Activated CD4-positive, alpha-beta T cell treated with anti-CD3 and anti-CD28 coated beads for 4 hours (primary cell): ENCODE data around the gene SCNN1G.

ENCODE experiments used
- DNase-seq, 2 donors: peaks; one replicate each; pipeline ENCODE4 v3.0.0-alpha.2; 2020

The SCNN1G gene

GRCh38 chr16:23256440-23256839 is 73.9 kb downstream of the SCNN1G start:
- DNase-seq: no peak

GRCh38 chr16:23257682-23258081 is 75.1 kb downstream of the SCNN1G start:
- no peak for DNase-seq

- no peak for DNase-seq
Observed at GRCh38 chr16:23258919-23259237, 76.3 kb downstream of the SCNN1G start.
